NAMALWA (cell line): ENCODE measurements around the gene GAB1.

Source experiments
- DNase-seq: peaks from one replicate; pipeline ENCODE4 v3.0.0-alpha.2; 2015; ENCODE audit warnings: low spot score

The GAB1 gene

GRCh38 chr4:143336781-143337599, at the start of gene GAB1:
Gene GAB1 (plus strand): TSS chr4:143336876. CDS start chr4:143337189, 313 bp downstream.
- DNase-seq = peak; percentile 91

DNA sequence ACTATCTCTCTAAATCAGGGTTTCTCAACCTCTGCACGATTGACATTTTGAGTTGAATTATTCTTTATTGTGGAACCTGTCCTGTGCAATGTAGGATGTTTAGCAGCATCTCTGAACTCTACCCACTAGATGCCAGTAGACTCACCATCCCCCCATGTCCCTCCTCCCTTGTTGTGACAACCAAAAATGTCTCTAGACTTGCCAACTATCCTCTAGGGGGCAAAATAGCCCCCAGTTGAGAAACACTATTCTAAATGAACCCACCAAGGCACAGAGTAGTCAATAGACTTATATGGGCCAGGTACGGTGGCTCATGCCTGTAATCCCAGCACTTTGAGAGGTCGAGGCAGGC, 49.1 kb upstream of the GAB1 start:
- peak; percentile 71 for DNase-seq

DNA sequence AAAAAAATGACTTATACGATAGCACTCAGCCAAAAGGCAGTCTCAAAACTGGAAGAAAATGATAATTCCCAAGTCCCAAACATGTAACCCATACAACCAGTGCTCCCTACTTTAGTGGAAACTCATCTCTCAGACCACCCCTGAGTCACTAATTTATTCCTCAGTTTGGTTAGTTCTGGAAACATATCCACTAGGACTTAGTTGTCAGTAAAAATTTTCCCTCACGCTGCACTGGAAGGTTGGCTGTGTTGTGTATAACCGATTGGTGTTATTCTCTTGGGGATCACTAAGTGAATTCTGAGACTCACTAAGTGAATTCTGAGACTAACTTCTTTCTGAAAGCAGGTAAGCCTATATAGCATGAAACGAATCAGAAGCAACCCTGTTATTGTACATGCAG, 48.5 kb upstream of the GAB1 start:
- DNase-seq = no peak

DNA sequence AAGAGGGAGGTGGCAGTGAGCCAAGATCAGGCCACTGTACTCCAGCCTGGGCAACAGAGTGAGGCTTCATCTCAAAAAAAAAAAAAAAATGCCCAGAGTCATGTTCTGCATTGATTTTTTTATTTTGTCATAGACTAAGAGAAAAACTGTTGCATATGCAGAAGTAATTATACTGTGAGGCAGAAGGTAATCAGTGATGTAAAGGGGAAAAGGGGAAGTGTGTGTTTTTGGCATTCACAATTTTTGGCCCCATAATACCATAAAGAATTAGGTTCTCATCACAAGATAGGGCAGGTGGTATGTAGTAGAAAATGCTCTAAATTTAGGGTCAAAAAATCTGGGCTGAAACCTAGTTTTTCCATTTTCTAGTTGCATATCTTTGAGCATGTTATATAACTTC, 47.3 kb upstream of the GAB1 start:
- peak; percentile 25 for DNase-seq

DNA sequence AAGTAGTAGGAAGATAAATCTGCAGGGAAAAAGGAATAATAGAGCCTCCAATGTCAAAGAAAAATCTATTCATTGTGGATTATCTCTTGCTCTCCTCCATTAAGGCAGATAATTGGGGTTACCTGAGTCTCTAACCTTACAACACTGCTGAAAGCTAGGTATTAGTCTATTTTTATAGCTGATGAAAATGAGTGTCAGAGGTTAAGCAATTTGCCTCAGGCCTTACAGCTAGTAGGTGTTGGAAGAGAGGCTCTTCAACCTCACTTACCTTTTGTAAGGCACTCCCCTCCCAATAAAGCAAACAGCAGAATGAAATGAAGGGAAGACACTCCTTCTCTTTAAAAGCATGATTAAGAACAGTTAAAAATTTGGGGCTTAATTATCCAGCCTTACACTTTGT, 45.4 kb upstream of the GAB1 start:
- DNase-seq = no peak

DNA sequence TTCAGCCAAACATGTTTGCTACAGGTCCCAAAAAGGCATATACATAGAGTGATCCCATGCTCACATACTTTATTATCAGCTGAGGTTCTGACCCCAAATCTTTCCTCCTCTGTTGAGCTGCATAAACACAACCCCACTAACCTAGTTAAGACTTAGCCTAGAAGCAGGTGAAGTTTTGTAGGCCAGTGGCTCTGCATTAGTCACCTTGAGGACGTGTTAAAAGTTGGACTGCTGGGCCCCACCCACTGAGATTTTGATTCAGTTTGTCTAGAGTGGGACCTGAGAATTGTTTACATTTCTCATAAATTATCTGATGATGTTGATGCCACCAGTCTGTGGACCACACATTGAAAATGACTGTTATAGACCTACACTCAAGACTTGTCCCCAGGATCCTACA, 43.8 kb upstream of the GAB1 start:
- DNase-seq = no peak

GRCh38 chr4:143294310-143294709, 42.4 kb upstream of the GAB1 start:
- DNase-seq = no peak

GRCh38 chr4:143294710-143295275, 41.9 kb upstream of the GAB1 start:
- DNase-seq = no peak

DNA sequence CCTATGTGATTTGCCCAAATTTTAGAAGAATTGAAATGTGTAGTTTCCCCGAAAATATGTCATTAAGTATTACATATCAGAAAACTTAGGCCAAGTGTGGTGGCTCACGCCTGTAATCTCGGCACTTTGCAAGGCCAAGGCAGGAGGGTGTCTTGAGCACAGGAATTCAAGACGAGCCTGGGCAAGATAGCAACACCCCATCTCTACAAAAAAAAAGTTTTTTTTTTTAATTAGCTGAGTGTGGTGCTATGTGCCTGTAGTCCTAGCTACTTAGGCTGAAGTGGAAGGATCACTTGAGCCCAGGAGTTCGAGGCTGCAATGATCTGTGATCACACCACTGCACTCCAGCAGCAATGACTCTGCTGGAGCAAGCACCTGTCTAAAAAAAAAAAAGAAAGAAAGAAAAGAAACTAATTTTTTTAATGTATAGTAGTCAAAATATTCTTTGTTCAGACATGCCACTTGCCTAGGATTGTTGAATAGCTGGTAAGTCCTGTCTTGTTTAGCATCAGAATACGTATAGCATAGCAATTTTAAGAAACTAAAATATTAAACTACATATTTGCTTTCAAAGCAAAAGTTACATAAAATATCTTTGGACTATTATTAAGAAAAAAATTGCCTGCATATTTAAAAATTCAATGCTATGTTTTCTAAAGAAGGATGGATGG, 40.1 kb upstream of the GAB1 start:
- no peak for DNase-seq

- DNase-seq = no peak
Measured at GRCh38 chr4:143300860-143301259, 35.8 kb upstream of the GAB1 start.

GRCh38 chr4:143302536-143302935, 34.1 kb upstream of the GAB1 start:
- DNase-seq = no peak

DNA sequence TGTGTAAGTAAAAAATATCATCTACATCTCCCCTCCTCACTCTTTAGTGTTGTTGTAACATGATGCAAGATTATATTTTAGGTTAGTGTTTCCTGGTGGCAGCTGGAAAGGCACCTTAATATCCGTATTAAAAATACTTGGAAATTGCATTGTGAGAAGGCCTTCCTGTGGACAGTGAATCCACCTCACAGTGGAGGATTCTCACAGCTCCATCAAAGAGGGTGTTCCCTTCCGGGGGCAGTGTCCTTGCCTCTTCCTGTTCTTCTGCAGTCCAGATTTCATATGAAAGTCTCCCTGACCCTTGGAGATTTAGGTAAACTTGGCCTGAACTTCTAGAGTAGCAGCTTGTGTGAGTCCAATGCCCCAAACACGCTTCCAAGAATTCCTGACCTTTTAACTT, 29.9 kb upstream of the GAB1 start:
- DNase-seq = no peak

GRCh38 chr4:143307531-143307930, 29.1 kb upstream of the GAB1 start:
- DNase-seq = no peak

DNA sequence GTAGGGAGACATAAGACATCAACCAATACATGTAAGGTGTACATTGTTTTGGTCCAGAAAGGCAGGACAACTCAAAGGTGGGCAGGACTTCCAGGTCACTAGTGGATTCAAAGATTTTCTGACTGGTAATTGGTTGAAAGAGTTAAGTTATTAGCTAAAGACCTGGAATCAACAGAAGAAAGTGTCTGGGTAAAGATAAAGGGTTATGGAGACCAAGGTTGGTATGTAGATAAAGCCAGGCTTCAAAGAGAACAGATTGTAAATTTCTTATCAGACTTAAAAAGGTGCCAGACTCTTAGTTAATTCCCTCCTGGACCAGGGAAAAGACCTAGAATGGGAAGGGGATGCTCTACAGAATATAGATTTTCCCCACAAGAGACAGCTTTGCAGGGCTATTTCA, 28.3 kb upstream of the GAB1 start:
- no peak for DNase-seq

DNA sequence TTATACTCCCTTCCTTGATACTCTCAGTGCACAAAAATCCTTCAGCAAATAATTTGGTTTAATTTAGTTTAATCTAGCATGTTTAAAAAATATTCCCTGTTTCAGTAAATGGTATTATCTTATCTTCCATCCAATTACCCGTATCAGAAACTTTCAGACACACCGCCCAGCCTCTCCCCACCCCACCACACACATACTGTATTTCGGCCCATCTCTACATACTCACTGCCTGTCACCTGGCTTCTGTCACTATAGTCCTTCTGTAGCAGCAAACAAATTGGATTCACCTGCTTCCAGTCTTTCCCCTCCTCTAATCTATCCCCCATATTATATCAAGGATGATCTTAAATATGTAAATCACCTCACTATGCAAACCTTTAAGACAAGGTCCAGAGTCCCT, 24.8 kb upstream of the GAB1 start:
- no peak for DNase-seq

- no peak for DNase-seq
Measured at GRCh38 chr4:143313521-143313920, 23.2 kb upstream of the GAB1 start.

DNA sequence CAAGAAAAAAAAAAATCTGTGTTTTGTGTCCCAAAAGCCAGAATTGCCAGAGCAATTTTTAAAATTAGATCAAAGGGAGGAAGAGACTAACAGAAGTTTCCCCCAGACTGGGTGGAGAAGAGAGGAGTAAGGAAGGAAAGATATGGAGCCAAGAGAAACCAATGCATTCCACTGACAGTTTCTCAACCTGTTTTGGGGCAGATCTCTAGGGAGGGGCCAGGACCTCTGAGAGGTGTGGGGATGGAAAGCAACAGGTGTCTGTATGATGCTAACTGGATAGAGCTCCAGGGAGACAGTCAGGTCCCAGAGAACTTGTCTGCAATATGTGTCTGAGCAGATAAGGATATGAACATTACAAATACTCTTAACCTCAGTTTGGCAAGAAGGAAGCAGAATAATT, 22.7 kb upstream of the GAB1 start:
- no peak for DNase-seq

DNA sequence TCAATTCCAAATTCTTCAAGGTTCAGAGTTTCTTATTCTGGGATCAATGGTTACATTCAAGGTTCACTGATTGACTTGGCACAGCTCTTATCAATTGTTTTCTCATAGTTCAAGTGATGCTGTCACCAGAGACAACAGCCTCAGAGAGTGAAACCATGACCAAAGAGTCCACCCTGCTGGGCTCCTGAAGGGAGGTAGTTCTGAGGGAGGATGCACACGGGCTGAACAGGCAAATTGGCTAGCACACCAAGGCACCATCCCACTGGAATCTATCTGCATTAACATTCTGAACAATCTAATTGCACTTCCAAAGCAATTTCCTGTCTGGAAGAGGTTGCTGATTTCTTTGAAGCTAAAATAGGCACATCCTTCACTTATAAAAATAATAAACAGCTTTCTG, 16.6 kb upstream of the GAB1 start:
- DNase-seq = no peak

GRCh38 chr4:143326735-143327134, 9.9 kb upstream of the GAB1 start:
- no peak for DNase-seq

GRCh38 chr4:143329985-143330384, 6.7 kb upstream of the GAB1 start:
- no peak for DNase-seq

GRCh38 chr4:143335979-143336780, 496 bp upstream of the GAB1 start:
- DNase-seq = peak; percentile 61

DNA sequence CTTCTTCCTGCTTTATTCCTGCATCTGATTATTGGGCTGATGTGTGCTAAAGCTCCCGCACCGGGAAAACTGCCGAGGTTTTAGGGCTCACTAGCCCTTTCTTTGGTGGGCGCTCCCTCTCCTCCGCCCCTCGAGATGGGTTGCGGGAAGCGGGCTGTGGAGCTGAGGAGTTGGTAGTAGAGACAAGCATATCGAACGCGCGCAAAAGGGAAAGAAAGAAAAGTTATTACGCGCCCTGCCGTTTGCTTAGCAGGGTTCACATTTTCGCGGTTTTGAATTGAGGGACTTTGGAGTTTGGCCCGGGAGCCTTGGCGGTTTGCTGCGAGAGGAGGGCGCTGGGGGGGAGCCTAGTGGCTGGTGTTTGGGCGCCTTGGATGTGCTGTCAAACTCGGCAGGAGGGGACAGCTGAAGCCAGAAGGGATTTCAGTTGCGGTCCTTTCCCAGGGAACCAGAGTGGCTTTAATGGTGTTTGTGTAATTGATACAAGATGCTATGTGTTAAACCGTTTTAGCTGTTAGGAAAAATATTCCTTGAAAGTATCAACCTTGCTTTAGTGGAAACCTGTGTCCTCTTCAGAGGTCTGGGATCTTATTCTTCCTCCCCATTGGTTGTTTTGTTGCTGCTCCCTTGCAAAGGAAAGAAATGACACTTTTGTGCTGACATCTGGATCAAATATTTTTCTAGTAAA, 1.1 kb downstream of the GAB1 start:
- DNase-seq = peak; percentile 63
